Inflammatory macrophage (primary cell): ENCODE data around the gene MYO1D.

ENCODE experiments used
- DNase-seq, 2 donors: peaks; one replicate each; pipeline ENCODE4 v3.0.0-alpha.2; 2020 to 2022

MYO1D gene

GRCh38 chr17:32497431-32498205 is 379.3 kb downstream of the MYO1D start:
- DNase-seq: no peak

- DNase-seq: no peak
Observed at GRCh38 chr17:32496395-32497073, 380.4 kb downstream of the MYO1D start.

- DNase-seq: peak; percentile 30 to 43
Observed at GRCh38 chr17:32495359-32496231, 381.3 kb downstream of the MYO1D start.

- DNase-seq: no peak
Observed at GRCh38 chr17:32494621-32495358, 382.1 kb downstream of the MYO1D start.

- DNase-seq: no peak
Observed at GRCh38 chr17:32493976-32494513, 382.9 kb downstream of the MYO1D start.

- no peak for DNase-seq
Observed at GRCh38 chr17:32493571-32493970, 383.4 kb downstream of the MYO1D start.

- DNase-seq: peak; percentile 22 to 65
Observed at GRCh38 chr17:32492648-32493289, 384.2 kb downstream of the MYO1D start.

- no peak for DNase-seq
Observed at GRCh38 chr17:32492264-32492589, 384.7 kb downstream of the MYO1D start.

GRCh38 chr17:32491371-32492263 is 385.3 kb downstream of the MYO1D start:
- peak in 1 of 2 donors; percentile 16 for DNase-seq

- no peak for DNase-seq
Observed at GRCh38 chr17:32490101-32490482, 386.8 kb downstream of the MYO1D start.

GRCh38 chr17:32489320-32490100 is 387.4 kb downstream of the MYO1D start:
- no peak for DNase-seq

- DNase-seq: no peak
Observed at GRCh38 chr17:32488604-32489180, 388.2 kb downstream of the MYO1D start.

- no peak for DNase-seq
Observed at GRCh38 chr17:32488177-32488542, 388.8 kb downstream of the MYO1D start.

- DNase-seq: peak; percentile 4 to 8
Observed at GRCh38 chr17:32487473-32488176, 389.3 kb downstream of the MYO1D start.

GRCh38 chr17:32486701-32487472 is 390.0 kb downstream of the MYO1D start, which contains the start of gene CDK5R1:
CDK5R1 (plus strand) TSS chr17:32486993; CDS start chr17:32487621, 628 bp downstream.
- peak; percentile 35 to 64 for DNase-seq

GRCh38 chr17:32486111-32486700 is 390.7 kb downstream of the MYO1D start:
- peak; percentile 48 to 68 for DNase-seq
